SK-N-SH (cell line): Measurements from ENCODE around the gene NOMO2. TPM values are rescaled to one million over a fixed set of nuclear protein-coding genes. Genes with fewer than 3 reads are reported as not detected.
"Not testable (repeated sequence)": the region's sequence is repeated elsewhere in the genome, so short reads cannot be mapped to it uniquely, and the experiment has no call there.

Source experiments
- CTCF ChIA-PET: fragments of 300-600, 350-600 bp; formaldehyde crosslinking; extraction: SDS; loops from one replicate; lab custom pipeline; 2021; lab: Yijun Ruan, JAX
- POLR2A ChIA-PET: fragments of 350-600 bp; sonication (Branson Sonifier 250); formaldehyde crosslinking; extraction: SDS; loops from one replicate; lab custom pipeline; 2020; ENCODE audit warnings: antibody characterized with exemption, inconsistent platforms; lab: Yijun Ruan, JAX
- DNase-seq: peaks from one replicate; pipeline ENCODE4 v3.0.0; 2012
- H2AFZ ChIP-seq: fragments of 200-600 bp; sonication (generic); 2 replicates; pipeline ENCODE4 v1.8.1; 2016; ENCODE audit warnings: antibody characterized with exemption, mild to moderate bottlenecking, low read depth
- H3F3A ChIP-seq: fragments of 200-600 bp; sonication (generic); replicated peaks from 2 replicates; pipeline ENCODE3; 2016; ENCODE audit warnings: antibody characterized with exemption, mild to moderate bottlenecking; ENCODE audit not compliant: insufficient read depth
- H3K27ac ChIP-seq, 2 experiments: fragments of 200-500 bp in 1 of 2; fragments of 200-600 bp in 1 of 2; sonication (Bioruptor generic) in 1 of 2; sonication (generic), shearing (Covaris generic) in 1 of 2; 2 replicates each; pipeline versions ENCODE4 v1.5.1 to v1.6.1; 2014 to 2016; ENCODE audit warnings: low read depth in 2 of 2, inconsistent platforms in 1 of 2, low read length in 1 of 2, mild to moderate bottlenecking in 1 of 2, mixed read lengths in 1 of 2
- H3K27me3 ChIP-seq: fragments of 200-600 bp; sonication (generic), shearing (Covaris generic); 2 replicates; pipeline ENCODE4 v1.6.1; 2016; ENCODE audit warnings: mixed run types; ENCODE audit not compliant: insufficient read depth
- H3K36me3 ChIP-seq, 2 experiments: fragments of 200-500 bp in 1 of 2; fragments of 200-600 bp in 1 of 2; sonication (Bioruptor generic) in 1 of 2; sonication (generic) in 1 of 2; replicated peaks in 1 of 2; 2 replicates each; pipeline versions ENCODE3 to v1.5.1; 2014 to 2016; ENCODE audit warnings: low read length in 1 of 2, mild to moderate bottlenecking in 1 of 2; ENCODE audit not compliant: insufficient read depth in 2 of 2, control insufficient read depth in 1 of 2
- H3K4me1 ChIP-seq, 2 experiments: fragments of 200-500 bp in 1 of 2; fragments of 200-600 bp in 1 of 2; sonication (Bioruptor generic) in 1 of 2; sonication (generic), shearing (Covaris generic) in 1 of 2; 2 replicates each; pipeline versions ENCODE4 v1.5.1 to v1.6.1; 2014 to 2016; ENCODE audit warnings: low read depth in 1 of 2, low read length in 1 of 2, mixed run types in 1 of 2; ENCODE audit not compliant: insufficient read depth in 2 of 2, control insufficient read depth in 1 of 2
- H3K4me2 ChIP-seq: fragments of 200-600 bp; sonication (generic), shearing (Covaris generic); 2 replicates; pipeline ENCODE4 v1.6.1; 2017; ENCODE audit warnings: mixed run types
- H3K4me3 ChIP-seq, 2 experiments: fragments of 200-500 bp in 1 of 2; fragments of 200-600 bp in 1 of 2; sonication (Bioruptor generic) in 1 of 2; sonication (generic), shearing (Covaris generic) in 1 of 2; 2 replicates each; pipeline versions ENCODE4 v1.5.1 to v1.8.1; 2014 to 2016; ENCODE audit warnings: low read depth in 2 of 2, inconsistent platforms in 1 of 2, low read length in 1 of 2, mild to moderate bottlenecking in 1 of 2, mixed read lengths in 1 of 2, moderate library complexity in 1 of 2
- H3K79me2 ChIP-seq: fragments of 200-600 bp; sonication (generic); 2 replicates; pipeline ENCODE4 v1.8.1; 2017; ENCODE audit warnings: mild to moderate bottlenecking; ENCODE audit not compliant: insufficient read depth
- H3K9ac ChIP-seq: fragments of 200-600 bp; sonication (generic); 2 replicates; pipeline ENCODE4 v1.6.1; 2017; ENCODE audit warnings: mixed run types
- H3K9me2 ChIP-seq: fragments of 200-600 bp; sonication (generic); 2 replicates; pipeline ENCODE4 v1.6.1; 2017; ENCODE audit warnings: mixed run types
- H3K9me3 ChIP-seq: fragments of 200-600 bp; sonication (generic); 2 replicates; pipeline ENCODE4 v1.6.1; 2017; ENCODE audit warnings: mixed run types, mild to moderate bottlenecking, moderate library complexity
- H4K20me1 ChIP-seq: fragments of 200-600 bp; sonication (generic); 2 replicates; pipeline ENCODE4 v1.6.1; 2017; ENCODE audit warnings: mild to moderate bottlenecking, mixed run types; ENCODE audit not compliant: insufficient read depth
- CTCF ChIP-seq: fragments of 200-600 bp; sonication (generic); IDR thresholded peaks from 2 replicates; pipeline ENCODE4 v1.6.1; 2017; ENCODE audit warnings: antibody characterized with exemption, mild to moderate bottlenecking, moderate library complexity
- WGBS: methylation state at CpG from one replicate; pipeline ENCODE4 v1.1.6; 2017; ENCODE audit warnings: low lambda C conversion rate; 5-methylcytosine and 5-hydroxymethylcytosine counted together
- polyA plus RNA-seq, 3 experiments: library from polyadenylated mRNA; depleted of rRNA; stranded (reverse); fragments of >200 nt; gene quantifications; 2 replicates each; pipeline ENCODE4 v1.2.3, GENCODE V29; 2012

NOMO2 gene
- polyA plus RNA-seq, 1 of the 3 experiments (the other 2 are of a cell fraction), result 202 TPM

GRCh38 chr16:18591908-18592307 lies 30.0 kb upstream of the NOMO2 start:
- DNase-seq, H3K36me3 ChIP-seq, H2AFZ ChIP-seq, H3K4me3 ChIP-seq, H3F3A ChIP-seq, H3K9ac ChIP-seq, CTCF ChIA-PET, H3K4me1 ChIP-seq, POLR2A ChIA-PET, H3K27me3 ChIP-seq, H4K20me1 ChIP-seq, H3K9me2 ChIP-seq, H3K9me3 ChIP-seq, H3K27ac ChIP-seq, H3K4me2 ChIP-seq, H3K79me2 ChIP-seq: not testable (repeated sequence)
- peak; percentile 43 for TF ChIP-seq CTCF
- 28% methylated on average over 3 of the region's 4 CpGs for WGBS

- H3F3A ChIP-seq, DNase-seq, CTCF ChIA-PET, H3K4me1 ChIP-seq, H3K4me2 ChIP-seq, H3K27ac ChIP-seq, H3K4me3 ChIP-seq, H2AFZ ChIP-seq, H3K27me3 ChIP-seq, H3K9me2 ChIP-seq, H4K20me1 ChIP-seq, H3K79me2 ChIP-seq, H3K9ac ChIP-seq, POLR2A ChIA-PET, H3K36me3 ChIP-seq, H3K9me3 ChIP-seq: not testable (repeated sequence)
These were observed 29.5 kb upstream of the NOMO2 start for GRCh38 chr16:18591441-18591840.

- H3K36me3 ChIP-seq, H2AFZ ChIP-seq, CTCF ChIA-PET, H3K4me3 ChIP-seq, H3K9me3 ChIP-seq, POLR2A ChIA-PET, H3K27me3 ChIP-seq, H3K79me2 ChIP-seq, DNase-seq, H3K9ac ChIP-seq, H3F3A ChIP-seq, H3K27ac ChIP-seq, H3K9me2 ChIP-seq, H3K4me1 ChIP-seq, H4K20me1 ChIP-seq, H3K4me2 ChIP-seq: not testable (repeated sequence)
- WGBS, result 57% methylated on average over 10 of the region's 10 CpGs
These were observed 27.9 kb upstream of the NOMO2 start for GRCh38 chr16:18589806-18590205.

GRCh38 chr16:18586560-18587540 lies 25.0 kb upstream of the NOMO2 start:
- H3K4me2 ChIP-seq, H3K27ac ChIP-seq, H3K4me3 ChIP-seq, H3K9ac ChIP-seq, H3K36me3 ChIP-seq, H3F3A ChIP-seq, POLR2A ChIA-PET, H3K79me2 ChIP-seq, H3K9me2 ChIP-seq, H3K27me3 ChIP-seq, CTCF ChIA-PET, H4K20me1 ChIP-seq, H2AFZ ChIP-seq, DNase-seq, H3K9me3 ChIP-seq, H3K4me1 ChIP-seq: not testable (repeated sequence)
- WGBS, result 37% methylated on average over 2 of the region's 5 CpGs

- POLR2A ChIA-PET, DNase-seq, H3K27me3 ChIP-seq: not testable (repeated sequence)
These were observed 23.9 kb upstream of the NOMO2 start for GRCh38 chr16:18585789-18586188.

More at GRCh38 chr16:18585789-18586188, 23.9 kb upstream of the NOMO2 start:
- H3K4me1 ChIP-seq, H4K20me1 ChIP-seq, H3K36me3 ChIP-seq, H3K4me3 ChIP-seq, H3K79me2 ChIP-seq, H3K9ac ChIP-seq, H3K4me2 ChIP-seq, H3K9me2 ChIP-seq, H3K9me3 ChIP-seq, CTCF ChIA-PET, H3K27ac ChIP-seq, H2AFZ ChIP-seq, H3F3A ChIP-seq: not testable (repeated sequence)
- WGBS, result 68% methylated on average over 7 of the region's 10 CpGs
